GM19238 (cell line): Measurements from ENCODE around the gene TICAM1.
A peak's percentile ranks its signal among the peaks of the same experiment; 100 is the strongest.
"Not testable (repeated sequence)": the region's sequence is repeated elsewhere in the genome, so short reads cannot be mapped to it uniquely, and the experiment has no call there.

Source experiments
- DNase-seq: peaks from one replicate; pipeline ENCODE4 v3.0.0; 2011; ENCODE audit warnings: low spot score; ENCODE audit not compliant: insufficient read length

TICAM1 gene

DNA sequence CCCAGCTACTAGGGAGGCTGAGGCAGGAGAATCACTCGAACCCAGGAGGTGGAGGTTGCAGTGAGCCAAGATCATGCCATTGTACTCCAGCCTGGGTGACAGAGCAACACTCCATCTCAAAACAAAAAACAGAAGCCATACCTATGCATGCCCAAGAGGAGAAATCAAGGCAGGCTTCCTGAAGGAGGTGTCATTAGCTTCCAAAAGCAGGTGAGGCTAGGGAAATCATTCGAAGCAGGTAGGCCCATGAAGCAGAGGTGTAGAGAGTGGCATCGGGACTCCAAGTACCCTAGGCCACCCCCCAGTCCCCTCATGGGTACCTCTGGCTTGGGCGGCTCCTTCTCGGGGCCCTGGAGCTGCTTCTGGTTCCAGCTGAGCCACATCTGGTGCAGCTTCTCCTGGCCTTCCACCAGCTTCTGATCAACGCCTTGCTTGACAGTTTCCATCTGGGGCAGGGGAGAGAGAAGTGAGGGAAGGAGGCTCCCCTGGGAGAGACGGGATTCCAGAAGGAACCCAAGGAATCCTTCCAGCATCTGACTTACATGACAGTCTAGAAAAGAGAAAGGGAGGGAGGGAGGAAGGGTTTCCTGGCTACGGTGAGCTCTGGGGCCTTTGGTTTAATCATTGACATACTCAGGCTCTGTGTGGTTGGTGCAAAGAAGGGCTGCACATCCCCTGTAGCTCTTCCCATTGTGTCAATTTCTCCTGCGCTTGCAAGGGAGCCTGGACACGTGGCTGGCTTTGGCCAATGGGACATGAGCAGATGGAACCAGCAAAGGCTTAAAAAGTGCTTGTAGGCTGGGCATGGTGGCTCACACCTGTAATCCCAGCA is 13.1 kb upstream of the TICAM1 start:
- no peak for DNase-seq

- no peak for DNase-seq
These were observed 12.1 kb upstream of the TICAM1 start for GRCh38 chr19:4843647-4843965.

DNA sequence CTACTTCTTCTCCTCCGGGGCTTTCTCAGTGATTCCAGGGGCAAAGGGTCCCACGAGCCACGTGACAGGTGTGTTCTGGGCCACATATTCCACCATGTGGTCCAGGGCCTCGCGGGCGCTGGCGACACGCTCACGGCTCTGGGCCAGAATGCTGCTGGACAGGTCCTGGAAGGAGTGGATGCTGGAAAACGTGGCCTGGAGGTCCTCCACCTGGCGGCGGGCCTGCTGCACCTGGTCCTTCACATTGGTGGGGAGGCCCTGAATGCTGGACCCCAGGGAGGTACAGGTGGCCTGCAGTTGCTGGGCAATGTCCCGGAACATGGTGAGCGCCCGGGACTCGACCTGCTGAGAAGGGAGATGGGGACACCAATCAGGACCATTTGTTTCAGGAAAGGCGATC is 7.7 kb upstream of the TICAM1 start:
- no peak for DNase-seq

- no peak for DNase-seq
These were observed 1.3 kb upstream of the TICAM1 start for GRCh38 chr19:4832776-4833175.

- not testable (repeated sequence) for DNase-seq
These were observed 448 bp upstream of the TICAM1 start for GRCh38 chr19:4831979-4832340.

- DNase-seq: no peak
These were observed 695 bp downstream of the TICAM1 start for GRCh38 chr19:4830768-4831265.

- DNase-seq: no peak
These were observed 1.2 kb downstream of the TICAM1 start for GRCh38 chr19:4830332-4830731.

DNA sequence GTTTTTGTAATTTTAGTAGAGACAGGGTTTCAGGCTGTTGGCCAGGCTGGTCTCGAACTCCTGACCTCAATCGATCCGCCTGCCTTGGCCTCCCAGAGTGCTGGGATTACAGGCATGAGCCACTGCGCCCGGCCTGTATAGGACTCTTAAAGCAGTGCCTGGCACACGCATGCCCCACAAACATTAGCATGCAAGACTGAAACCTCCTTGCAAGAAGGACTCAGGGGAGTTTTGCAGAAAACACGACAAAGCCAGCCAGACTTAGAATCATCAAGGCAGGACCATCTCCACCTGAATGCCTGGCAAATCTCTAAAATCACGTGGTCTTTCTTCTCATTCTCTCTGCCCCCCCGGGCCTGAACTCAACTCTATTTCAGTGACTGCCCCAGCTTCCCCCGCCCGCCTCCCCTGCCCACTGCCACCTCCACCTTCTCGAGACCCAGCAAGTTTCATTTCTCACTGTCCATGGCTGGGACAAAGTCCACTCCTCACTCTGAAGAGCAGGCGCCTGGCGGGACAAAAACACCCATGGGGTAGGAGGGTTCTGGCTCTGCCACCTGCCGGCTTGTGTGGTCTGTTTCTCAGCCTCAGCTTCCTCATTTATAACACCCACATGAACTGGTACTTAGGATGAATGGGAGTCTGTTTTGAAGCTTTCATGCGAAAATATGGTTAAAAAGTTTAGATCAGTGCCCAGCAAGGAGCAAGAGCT is 2.4 kb downstream of the TICAM1 start:
- DNase-seq: no peak

DNA sequence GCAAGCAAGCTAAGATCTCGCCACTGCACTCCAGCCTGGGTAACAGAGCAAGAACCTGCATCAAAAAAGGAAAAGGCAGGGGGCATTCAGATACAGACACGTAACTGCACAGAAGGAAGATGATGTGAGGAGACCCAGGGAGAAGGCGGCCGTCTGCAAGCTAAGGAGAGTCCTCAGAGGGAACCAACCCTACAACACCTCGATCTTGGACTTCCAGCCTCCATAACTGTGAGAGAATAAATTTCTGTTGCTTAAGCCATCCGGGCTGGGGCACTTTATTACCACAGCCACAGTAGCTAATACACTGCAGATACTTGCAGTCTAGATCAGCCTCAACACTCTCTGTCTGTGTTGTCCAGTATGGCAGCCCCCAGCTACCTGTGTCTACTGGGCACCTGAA is 7.9 kb downstream of the TICAM1 start:
- DNase-seq: no peak

DNA sequence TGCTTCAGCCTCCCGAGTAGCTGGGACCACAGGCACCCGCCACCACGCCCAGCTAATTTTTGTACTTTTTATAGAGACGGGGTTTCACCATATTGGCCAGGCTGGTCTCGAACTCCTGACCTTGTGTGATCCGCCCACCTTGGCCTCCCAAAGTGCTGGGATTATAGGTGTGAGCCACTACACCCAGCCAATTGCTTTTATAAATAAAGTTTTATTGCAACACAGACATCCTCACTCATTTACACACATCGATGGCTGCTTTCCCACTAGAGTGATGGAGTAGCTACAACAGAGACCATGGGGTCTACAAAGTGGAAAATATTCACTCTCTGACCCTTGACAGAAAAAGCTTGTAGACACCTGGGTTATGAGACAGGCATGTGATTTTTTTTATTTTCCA is 9.2 kb downstream of the TICAM1 start:
- DNase-seq: not testable (repeated sequence)

- no peak for DNase-seq
These were observed 10.2 kb downstream of the TICAM1 start for GRCh38 chr19:4821265-4821664.

- no peak for DNase-seq
These were observed 13.8 kb downstream of the TICAM1 start for GRCh38 chr19:4817467-4818277.

DNA sequence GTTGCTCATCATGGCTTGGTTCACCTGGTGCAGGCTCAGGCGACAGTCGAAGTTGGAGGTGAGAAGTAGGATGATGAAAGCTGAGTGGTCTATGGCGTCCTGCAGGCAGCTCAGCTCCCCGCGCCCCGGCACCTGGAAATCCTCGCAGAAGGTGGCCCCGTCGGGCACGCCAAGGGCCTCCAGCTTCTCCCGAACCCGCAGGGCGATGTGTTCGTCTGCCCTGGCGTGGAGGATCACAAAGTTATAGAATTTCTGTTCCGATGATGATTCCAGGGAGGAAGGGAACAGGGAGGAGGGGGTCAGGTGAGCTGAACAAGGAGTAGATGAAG is 14.6 kb downstream of the TICAM1 start:
- no peak for DNase-seq

DNA sequence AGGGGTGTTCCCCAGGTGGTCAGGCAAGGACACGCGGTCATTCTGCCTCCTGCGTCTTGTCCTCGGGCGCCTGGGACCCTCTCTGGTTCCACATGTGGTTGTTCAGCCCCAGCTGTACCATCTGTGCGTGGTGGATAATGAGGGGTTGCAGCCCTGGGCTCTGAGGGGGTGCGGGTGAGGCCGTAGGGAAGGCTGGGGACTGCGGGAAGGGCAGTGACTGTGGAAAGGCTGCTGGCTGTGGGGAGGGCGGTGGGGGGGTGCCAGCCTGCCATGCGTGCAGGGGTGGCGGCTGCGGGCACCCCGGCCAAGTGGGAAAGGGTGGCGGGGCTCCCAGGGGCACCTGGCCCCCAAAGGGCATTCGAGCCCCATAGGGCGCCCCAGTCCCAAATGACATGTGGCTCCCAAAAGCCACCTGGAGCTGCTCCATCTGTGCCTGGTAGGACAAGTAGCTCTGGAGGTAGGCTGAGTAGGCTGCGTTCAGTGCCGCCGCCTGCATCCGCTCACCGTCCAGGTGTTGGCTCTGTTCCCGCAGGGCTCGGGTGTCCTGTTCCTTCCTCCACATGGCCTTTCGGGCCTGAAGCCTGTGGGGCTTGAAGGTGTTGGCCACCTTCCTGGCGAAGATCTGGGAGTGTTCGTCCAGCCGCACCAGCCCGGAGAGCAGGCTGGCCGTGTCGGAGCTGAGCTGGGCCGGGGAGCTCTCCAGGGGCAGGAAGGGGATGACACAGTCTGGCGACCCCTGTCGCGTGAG is 15.1 kb downstream of the TICAM1 start:
- no peak for DNase-seq

GRCh38 chr19:4815426-4816201 is 15.9 kb downstream of the TICAM1 start:
- DNase-seq: peak; percentile 95

GRCh38 chr19:4814625-4815425 is 16.7 kb downstream of the TICAM1 start:
- no peak for DNase-seq

- DNase-seq: peak; percentile 75
These were observed 20.0 kb downstream of the TICAM1 start for GRCh38 chr19:4811328-4812131.

DNA sequence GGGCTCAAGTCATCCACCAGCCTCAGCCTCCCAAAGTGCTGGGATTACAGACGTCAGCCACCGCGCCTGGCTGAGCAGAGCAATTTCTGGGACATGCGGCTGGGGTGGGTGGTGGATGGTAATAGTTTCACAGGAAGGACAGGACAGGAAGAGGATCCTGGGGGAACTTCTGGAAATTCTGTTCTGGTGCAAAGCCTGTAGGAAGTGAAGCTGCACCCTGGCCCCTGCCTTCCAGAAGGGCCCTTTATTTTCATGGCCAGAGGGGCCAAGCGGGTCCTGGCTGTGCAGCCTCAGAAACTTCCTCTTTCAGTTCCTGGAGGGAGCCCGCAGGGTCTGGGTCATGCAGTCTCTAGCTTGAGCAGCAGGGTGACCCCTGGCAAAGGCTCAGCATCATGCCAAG is 24.3 kb downstream of the TICAM1 start:
- no peak for DNase-seq

DNA sequence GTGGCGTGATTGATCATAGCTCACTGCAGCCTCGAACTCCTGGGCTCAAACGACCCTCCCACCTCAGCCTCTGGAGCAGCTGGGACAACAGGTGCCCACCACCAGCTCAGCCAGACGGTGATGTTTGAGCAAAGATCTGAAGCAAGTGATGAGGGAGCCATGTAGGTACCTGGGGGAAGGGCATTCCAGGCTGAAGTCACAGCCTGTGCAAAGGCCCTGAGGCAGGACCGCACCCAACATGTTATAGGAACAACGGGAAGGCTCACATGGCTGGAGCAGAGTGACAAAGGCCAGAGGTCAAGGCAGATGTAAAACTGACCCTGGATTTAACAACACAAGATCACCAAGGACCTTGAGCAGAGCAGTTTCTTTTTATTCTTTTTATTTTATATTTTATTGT is 25.1 kb downstream of the TICAM1 start:
- no peak for DNase-seq
